GM21717 (cell line): ENCODE measurements around the gene TMEM255B.
"Not testable (repeated sequence)": the region's sequence is repeated elsewhere in the genome, so short reads cannot be mapped to it uniquely, and the experiment has no call there.

Experiments
- ATAC-seq: cut with Tn5 transposase; IDR thresholded peaks from one replicate; pipeline ENCODE4 v1.9.1; 2021; ENCODE audit warnings: mild to moderate bottlenecking, moderate library complexity; ENCODE audit not compliant: unreplicated experiment

The TMEM255B gene

DNA sequence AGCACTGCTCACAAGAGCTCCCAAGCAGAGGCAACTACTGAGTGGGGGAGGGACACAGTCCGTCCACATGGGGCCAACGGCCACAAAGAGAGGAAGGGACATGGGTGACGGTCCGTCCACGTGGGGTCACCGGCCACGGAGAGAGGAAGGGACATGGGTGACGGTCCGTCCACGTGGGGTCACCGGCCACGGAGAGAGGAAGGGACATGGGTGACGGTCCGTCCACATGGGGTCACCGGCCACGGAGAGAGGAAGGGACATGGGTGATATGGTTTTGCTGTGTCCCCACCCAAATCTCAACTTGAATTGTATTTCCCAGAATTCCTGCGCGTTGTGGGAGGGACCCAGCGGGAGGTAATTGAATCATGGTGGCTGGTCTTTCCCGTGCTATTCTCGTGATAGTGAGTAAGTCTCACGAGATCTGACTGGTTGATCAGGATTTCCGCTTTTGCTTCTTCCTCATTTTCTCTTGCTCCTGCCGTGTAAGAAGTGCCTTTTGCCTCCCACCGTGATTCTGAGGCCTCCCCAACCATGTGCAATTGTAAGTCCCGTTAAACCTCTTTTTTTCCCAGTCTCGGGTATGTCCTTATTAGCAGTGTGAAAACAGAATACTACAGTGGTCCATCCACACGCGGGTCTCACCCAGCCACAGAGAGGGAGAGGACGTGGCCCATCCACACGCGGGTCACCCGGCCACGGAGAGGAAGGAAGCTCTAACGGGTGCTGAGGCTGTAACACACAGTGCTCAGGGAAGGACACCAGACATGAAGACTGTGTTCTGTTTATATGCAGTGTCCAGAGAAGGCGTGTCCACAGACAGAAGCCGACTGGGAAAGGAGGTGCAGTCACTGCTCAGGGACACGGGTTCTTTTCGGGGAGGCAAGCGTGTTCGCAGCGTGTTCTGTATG lies 56.4 kb downstream of the TMEM255B start:
- no peak for ATAC-seq

DNA sequence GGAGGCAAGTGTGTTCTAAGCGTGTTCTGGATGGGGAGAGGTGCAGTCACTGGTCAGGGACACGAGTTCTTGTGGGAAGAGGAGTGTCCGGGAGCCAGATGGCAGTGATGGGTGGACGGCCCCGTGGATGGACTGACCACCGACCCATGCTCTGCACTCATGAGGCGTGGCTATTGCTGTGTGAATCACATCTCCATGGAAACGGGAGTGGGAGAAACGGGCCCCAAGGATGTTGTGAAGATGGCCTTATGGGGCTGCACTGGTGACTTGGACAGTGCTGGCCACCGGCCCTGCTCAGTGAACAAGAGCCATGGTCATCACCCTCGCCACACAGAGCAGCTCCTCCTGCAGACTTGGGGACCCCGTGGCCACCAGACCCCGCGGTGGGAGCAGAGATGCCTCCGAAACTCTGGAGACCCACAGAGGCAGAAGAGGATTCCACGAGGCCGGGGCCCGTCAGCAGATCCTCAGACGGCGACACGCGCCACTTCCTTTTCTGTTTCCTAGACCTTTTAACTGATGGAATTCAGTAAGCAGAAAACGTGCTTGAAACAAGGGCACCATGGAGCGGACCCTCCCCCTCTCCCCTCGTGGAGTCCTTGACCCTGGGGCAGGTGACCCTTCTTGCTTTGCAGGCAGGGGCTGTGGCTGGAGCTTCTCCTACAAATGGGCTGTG lies 57.4 kb downstream of the TMEM255B start:
- no peak for ATAC-seq

DNA sequence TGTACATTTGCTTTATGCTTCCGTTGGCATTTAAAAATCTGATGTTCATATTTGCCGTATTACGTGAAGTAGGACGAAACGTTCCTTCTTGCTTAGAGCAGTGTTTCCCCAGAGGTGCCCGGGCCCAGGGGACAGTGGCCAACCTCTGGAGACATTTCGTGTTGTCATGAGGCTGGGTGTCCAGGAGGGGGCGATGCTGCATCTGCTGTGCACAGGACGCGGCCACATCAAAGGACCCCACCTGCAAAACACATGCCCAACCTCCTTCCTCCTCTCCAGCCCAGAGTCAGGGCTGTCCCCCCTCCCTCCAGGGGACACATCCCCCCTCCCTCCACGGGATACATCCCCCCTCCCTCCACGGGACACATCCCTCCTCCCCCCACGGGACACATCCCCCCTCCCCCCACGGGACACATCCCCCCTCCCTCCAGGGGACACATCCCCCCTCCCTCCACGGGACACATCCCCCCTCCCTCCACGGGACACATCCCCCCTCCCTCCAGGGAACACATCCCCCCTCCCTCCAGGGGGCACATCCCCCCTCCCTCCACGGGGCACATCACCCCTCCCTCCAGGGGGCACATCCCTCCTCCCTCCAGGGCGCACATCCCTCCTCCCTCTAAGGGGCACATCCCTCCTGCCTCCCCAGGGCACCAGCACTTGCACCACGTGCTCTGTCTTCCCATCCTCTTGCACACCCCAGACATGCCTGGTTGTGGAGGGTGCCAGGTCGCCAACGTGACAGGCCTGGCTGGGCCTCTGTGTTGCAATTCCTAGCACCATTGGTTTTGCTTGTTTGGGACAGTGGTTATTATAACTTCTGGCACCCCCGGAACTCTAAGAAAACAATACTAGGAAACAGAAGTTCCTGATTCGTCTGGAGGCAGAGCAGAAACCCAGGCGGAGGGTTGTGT lies 58.2 kb downstream of the TMEM255B start:
- no peak for ATAC-seq

DNA sequence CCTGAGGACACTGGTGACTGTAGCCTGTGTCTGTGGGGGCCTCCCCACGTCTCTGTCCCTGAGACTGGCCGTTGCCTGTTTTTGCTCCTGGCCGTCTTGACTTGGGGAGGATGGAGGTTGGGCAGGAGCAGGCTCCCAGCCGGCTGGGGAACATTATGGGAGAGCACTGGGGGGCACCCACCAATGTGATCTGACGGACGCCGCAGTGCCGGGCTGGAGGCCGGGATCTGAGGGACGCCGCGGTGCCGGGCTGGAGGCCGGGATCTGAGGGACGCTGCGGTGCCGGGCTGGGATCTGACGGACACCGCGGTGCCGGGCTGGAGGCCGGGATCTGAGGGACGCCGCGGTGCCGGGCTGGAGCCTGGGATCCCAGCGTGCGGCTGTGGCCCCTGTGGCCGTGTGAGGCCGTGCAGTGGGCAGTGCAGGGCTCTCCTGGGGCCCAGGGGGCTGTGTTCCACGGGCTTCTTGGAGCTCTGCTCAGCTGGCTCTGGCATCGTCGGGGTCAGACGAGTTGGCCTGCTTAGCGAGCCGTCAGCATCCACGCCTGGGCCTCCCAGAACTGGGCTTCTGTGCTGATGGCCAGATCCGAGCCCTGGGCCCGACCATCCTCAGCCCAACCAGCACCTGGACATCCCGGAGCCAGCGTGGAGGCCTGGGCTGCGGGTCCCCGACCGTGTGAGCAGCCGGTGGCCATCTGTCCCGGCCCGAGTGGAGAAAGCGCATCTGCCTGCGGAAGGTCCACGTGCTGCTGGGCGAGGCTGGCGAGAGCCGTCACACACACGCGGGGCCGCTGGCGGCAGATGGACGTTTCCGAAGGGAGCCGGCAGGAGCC lies 59.0 kb downstream of the TMEM255B start:
- ATAC-seq, result no peak

DNA sequence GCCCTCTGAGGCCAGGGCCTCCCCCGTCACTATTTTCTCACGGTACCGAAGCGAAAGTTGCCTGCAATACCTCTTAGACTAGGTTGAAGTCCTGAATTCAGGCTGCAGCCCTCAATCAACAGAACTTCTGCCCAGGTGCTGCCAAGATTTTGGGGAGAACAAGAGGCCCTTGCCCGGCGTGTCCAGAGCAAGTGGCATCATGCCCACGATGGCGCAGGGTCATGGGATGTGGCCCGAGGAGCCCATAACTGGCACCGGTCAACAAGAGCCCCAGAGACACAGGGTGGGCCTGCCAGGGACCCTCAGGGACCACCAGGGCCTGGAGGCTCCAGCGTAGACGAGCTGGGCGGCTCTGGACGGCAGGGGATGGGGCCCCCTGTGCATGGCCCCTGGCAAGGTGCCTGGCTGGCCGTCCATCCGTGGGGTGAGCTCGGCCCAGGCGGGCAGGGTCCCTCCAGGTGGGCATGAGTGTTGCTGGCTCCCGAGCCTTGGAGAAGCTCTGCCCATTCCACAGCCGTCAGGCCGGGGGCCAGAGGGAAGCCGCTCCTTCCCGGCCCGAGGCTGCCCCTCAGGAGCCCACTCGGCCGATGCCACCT lies 59.8 kb downstream of the TMEM255B start:
- no peak for ATAC-seq

DNA sequence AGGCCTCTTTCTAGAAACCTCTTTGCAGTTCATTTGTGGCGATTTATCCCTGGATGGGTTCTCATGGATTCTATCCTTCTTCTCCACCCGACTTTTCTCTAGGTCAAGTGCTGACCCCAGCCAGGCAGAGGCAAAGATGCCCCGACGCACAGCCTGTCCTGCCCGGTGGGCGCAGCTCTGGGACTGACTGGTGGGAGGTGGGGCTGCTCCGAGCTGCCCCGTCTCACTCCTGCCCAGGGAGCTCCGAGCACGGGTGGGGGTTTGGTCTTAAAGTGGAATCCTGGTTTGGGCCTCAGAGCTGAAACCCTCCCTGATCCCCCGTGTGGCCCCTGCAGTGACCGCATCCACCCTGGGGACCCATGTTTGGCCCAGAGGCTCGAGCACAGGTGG lies 60.3 kb downstream of the TMEM255B start:
- no peak for ATAC-seq

DNA sequence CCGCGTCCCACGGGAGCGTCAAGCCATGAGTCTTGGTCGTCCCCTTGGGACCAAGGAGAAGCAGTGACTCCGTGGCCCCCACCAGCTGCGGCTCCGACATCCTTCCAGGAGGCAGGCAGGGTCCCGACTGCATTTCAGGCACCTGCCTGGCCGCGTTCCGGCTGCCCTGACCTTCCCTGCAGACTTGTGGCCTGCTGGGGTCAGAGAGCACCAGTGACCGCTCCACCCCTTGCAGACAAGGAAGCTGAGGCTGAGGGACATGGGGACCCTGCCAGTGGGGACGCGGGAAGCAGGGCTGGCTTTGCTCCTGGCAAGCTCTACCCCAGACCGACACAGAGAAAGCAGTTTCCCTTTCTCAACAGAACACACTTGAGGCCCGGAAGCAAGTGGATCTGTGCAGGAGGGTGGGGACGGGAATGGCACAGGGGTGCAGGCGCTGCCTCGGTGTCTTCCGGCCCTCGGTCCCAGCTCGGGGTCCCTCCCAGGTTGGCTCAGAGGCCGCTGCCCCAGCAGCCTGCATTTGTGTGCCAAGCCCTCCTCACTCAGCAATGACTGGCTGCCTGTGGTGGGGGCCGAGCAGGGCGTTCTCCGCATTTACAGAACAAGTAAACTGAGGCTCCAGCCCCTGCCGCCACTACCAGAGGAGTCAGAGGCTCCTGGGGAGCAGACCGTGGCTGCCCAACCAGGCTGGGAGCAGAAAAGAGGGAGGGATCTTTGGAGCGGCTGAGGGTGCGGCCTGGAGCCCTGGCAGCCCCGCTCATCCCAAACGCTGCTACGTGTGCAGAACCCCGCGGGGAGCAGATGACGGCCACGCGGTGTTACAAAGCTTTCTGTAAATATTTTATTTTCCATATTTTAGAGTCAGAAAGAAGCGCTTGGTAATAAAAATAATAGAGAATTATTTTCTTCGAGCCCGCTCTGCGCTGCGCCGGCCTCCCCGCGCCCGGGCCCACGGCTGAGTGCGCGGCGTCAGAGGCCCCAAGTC lies 61.0 kb downstream of the TMEM255B start:
- no peak for ATAC-seq

DNA sequence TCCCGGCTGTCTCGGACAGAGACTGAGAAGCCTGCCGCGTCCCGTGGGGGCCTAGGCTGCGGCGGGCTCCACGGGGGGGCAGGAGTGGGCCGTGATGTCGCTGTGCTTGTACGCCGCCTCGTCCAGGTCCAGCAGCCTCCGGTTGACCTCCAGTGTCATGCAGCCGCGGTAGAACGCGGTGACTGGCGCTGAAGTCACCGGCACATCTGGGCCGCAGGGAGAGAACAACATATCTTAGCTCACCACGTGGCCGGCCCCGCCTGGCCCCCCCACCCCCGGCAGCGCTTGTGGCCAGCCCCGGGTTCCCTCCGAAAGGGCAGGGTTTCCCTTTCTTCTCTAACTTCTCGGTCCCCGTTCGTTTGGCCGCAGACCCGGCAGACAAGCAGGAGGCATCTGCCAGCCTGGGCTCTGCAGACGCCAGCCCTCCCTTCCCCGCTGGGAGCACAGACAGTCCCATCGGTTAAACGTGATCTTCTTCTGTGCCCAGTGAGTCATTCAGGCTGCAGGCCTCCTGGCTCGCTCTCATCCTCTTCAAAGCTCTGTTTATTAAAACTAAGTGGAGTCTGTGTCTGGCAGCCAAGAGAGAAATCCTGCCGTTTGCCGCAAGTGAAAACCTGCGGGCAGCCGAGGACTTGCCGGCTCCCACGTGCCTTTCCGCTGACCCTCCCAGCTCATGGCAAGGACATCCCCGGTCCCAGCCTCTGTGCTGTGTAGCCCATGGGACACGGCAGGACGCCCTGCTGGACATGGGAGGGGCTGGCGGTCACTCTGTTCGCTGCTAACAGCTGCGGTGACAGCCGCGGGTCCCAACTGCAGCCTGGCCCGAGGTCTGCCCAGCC lies 62.0 kb downstream of the TMEM255B start:
- ATAC-seq, result no peak

DNA sequence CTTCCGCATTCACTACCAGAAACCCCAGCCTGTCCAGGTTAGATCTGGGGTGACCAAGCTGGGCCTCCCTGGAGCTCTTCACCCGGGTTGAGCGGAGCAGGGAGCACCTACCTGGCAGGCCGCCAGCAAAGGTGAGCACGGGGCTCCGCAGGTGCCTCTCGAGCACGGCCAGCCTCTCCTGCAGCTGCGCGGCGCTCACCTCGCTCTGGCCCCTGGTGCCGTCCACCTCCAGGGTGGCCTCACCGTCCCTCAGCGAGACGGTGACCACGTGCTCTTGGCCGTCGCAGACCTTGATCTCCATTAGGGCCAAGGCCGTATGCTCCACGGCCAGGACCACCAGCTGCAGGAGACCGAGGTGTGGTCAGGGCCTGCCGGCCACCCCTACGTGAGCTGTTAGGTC lies 62.8 kb downstream of the TMEM255B start:
- no peak for ATAC-seq

DNA sequence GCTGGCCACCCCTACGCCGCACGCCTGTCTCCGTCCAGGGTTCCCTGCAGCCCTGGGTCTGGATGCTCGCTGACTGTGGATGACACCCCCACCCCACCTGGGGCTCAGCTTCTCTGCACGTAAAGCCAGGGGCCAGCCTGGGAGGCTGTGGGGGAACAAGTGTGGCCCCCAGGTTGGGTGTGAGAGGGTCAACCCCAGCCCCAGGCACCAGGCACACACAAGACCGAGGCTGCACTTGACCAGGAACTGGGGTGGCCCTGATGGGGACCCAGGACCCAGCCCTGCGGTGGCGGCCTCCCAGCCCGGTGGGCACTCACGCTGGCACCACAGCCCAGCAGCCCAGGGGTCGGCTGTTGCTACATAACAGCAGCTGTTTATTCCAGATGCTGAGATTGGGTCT lies 63.2 kb downstream of the TMEM255B start:
- no peak for ATAC-seq

DNA sequence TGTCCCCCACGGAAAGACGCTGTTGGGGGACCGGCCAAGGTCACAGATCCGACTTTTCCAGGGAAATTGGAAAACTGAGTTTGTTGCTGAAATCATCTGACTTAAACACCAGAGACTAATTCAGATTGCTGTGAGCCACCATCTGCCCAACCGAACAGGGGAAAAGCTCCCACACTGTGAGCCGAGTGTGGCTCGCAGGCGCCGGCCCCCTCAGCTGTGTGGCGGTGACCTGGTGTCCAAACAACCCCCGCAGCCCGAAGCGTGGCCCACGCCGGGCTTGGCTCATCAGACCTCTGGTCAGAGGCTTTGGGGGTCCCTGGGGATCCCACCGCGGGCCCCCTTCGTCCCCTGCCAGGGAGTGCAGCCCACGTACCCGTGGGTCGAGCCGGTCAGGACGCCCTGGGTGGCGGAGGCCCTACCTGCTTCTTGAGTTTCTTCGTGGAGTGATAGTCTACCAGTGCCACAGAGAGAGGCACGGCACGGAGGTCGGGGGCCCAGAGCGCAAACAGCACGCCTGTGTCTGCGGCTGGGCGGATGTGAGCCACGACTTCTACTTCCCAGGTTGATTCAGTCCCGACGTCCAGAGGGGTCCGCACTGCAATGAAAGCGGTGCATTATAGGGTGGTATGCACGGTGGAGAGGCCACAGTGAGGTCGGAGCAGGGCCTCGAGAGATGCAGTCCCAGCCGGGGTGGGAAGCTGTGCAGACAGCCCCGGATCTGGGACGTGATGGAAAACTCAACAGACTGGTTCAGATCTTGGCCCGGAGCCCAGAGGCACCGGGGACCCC lies 64.1 kb downstream of the TMEM255B start:
- no peak for ATAC-seq

DNA sequence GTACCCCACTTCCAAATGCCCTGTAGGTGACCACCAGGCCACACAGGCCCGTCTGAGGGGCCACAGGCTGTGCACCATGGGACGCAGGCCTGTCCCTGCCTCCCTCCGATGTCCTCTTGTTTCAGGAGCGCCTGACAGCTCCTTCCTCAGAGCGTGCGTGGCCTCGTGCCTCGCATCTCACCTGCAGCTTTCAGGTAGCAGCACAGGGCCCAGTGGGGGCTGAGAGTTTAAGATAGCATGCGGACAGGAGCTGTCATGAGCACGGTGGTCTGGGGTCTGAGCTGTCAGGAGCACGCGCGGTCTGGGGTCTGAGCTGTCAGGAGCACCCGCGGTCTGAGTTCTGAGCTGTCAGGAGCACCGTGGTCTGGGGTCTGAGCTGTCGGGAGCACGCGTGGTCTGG lies 64.7 kb downstream of the TMEM255B start:
- ATAC-seq, result no peak

DNA sequence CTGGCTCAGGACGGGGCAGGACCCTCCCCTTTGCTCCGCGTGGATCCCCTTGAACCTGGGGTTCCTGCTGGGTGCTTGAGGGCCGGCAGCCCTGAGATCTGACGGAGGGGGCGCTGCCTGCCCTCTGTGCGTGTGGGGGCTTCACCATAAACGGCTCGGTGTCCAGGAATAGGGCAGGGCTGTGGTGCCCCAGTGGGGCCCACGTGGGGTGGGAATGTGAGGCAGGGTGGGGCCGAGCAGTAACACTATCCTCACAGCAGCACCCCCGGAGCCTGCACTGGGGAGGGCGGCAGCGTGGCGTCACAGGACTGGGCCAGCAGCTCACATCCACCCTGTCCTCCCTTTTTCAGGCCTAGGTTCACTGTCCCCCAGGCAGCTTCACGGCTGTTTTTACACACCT lies 66.8 kb downstream of the TMEM255B start:
- no peak for ATAC-seq

DNA sequence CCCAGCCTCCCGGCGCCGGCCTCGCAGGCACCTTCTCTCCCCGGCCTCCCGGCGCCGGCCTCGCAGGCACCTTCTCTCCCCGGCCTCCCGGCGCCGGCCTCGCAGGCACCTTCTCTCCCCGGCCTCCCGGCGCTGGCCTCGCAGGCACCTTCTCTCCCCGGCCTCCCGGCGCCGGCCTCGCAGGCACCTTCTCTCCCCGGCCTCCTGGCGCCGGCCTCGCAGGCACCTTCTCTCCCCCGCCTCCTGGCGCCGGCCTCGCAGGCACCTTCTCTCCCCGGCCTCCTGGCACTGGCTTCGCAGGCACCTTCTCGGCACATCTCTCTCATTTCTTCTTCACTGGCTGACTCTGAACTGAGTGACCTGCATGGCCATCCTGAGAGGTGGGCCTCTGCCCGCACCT lies 67.4 kb downstream of the TMEM255B start:
- not testable (repeated sequence) for ATAC-seq

DNA sequence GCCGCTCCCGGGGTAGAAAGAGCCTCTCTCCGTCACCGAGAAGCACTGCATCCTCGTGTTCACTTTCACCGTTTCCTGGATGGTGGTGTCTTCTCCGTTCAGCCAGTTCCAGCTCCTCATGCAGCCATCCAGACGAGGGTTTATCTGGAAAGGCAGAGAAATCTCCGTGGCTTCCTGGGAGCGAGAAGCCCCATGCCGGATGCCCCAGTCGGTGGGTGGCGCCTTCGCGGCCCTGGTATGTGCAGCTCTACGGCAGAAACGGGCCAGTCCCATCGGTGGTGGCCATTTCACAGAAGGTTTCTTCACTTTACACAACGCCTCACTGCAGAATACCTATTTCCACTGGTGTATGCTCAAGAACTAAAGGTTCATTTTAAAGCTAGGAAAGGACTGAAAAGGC lies 68.0 kb downstream of the TMEM255B start:
- ATAC-seq, result no peak

DNA sequence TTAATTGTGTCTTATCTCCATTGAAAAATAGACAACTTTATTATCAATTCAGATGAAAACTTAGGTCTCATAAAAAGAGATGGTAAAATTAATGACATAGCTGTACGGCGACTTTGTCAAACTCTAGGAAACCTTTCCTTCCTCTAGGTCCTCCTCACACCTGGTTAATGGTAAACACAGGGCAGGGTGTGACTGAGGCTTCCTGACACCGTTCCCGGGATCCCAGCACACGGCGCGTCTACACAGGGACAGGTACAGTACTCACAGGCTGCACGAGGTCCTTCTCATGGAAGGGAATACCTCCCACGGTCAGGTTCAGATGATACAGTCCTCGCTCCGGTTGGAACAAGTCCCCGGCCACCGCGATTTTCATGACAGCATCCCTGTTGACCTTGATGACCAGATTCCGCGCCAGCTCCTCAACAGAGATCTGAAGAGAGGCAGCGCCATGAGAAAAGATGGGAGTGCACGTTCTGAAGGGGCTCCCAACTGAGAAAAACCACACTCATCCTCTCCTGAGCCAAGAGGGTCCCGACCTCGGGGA lies 69.3 kb downstream of the TMEM255B start:
- ATAC-seq, result no peak

DNA sequence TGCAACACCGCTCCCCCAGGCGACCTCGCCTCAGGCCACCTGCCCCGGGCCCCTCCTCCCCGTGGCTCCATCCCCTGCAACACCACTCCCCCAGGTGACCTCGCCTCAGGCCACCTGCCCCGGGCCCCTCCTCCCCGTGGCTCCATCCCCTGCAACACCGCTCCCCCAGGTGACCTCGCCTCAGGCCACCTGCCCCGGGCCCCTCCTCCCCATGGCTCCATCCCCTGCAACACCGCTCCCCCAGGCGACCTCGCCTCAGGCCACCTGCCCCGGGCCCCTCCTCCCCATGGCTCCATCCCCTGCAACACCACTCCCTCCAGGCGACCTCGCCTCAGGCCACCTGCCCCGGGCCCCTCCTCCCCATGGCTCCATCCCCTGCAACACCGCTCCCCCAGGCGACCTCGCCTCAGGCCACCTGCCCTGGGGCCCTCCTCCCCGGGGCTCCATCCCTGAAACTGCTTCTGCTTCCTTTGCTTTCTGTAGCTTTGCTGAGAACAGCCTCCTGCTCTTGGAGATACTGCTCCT lies 71.5 kb downstream of the TMEM255B start:
- not testable (repeated sequence) for ATAC-seq
